ENCODE results near the gene LINGO3.
"Not testable (repeated sequence)": the region's sequence is repeated elsewhere in the genome, so short reads cannot be mapped to it uniquely, and the experiment has no call there.

LINGO3 gene

GRCh38 chr19:2308114-2308556 lies at the start of gene LINGO3:
Gene LINGO3 (minus strand): TSS chr19:2308154. CDS start chr19:2291776, 16,378 bp downstream.
- no peak for TF ChIP-seq ZNF274 (IDR thresholded peaks at IDR 0.05; ENCODE audit: low read depth, low read length)
- H3K4me3 ChIP-seq (ENCODE audit: low read length): no peak within 1 kb of the TSS

GRCh38 chr19:2356036-2356646 lies 48.2 kb upstream of the LINGO3 start:
- no peak for TF ChIP-seq ZNF274 (IDR thresholded peaks at IDR 0.05; ENCODE audit: low read depth, low read length)
- H3K4me3 ChIP-seq (ENCODE audit: low read length): no peak overlapping the region

- no peak for TF ChIP-seq ZNF274 (IDR thresholded peaks at IDR 0.05; ENCODE audit: low read depth, low read length)
Observed at GRCh38 chr19:2355168-2356035, 47.4 kb upstream of the LINGO3 start.

GRCh38 chr19:2354670-2355069 lies 46.7 kb upstream of the LINGO3 start:
- TF ChIP-seq ZNF274 (IDR thresholded peaks at IDR 0.05; ENCODE audit: low read depth, low read length): no peak
- no peak overlapping the region for H3K4me3 ChIP-seq (ENCODE audit: low read length)

More at GRCh38 chr19:2355168-2356035, 47.4 kb upstream of the LINGO3 start:
- no peak overlapping the region for H3K4me3 ChIP-seq (ENCODE audit: low read length)

GRCh38 chr19:2353887-2354592 lies 46.1 kb upstream of the LINGO3 start:
- no peak for TF ChIP-seq ZNF274 (IDR thresholded peaks at IDR 0.05; ENCODE audit: low read depth, low read length)
- no peak overlapping the region for H3K4me3 ChIP-seq (ENCODE audit: low read length)

- no peak overlapping the region for H3K4me3 ChIP-seq (ENCODE audit: low read length)
- TF ChIP-seq ZNF274 (IDR thresholded peaks at IDR 0.05; ENCODE audit: low read depth, low read length): no peak
Observed at GRCh38 chr19:2353159-2353886, 45.4 kb upstream of the LINGO3 start.

- no peak for TF ChIP-seq ZNF274 (IDR thresholded peaks at IDR 0.05; ENCODE audit: low read depth, low read length)
Observed at GRCh38 chr19:2352121-2352520, 44.2 kb upstream of the LINGO3 start.

GRCh38 chr19:2351591-2351990 lies 43.6 kb upstream of the LINGO3 start:
- no peak overlapping the region for H3K4me3 ChIP-seq (ENCODE audit: low read length)
- no peak for TF ChIP-seq ZNF274 (IDR thresholded peaks at IDR 0.05; ENCODE audit: low read depth, low read length)

More at GRCh38 chr19:2352121-2352520, 44.2 kb upstream of the LINGO3 start:
- no peak overlapping the region for H3K4me3 ChIP-seq (ENCODE audit: low read length)

- no peak for TF ChIP-seq ZNF274 (IDR thresholded peaks at IDR 0.05; ENCODE audit: low read depth, low read length)
- H3K4me3 ChIP-seq (ENCODE audit: low read length): no peak overlapping the region
Observed at GRCh38 chr19:2350656-2351055, 42.7 kb upstream of the LINGO3 start.

- not testable (repeated sequence) for H3K4me3 ChIP-seq (ENCODE audit: low read length)
Observed at GRCh38 chr19:2349818-2350217, 41.9 kb upstream of the LINGO3 start.

- TF ChIP-seq ZNF274 (IDR thresholded peaks at IDR 0.05; ENCODE audit: low read depth, low read length): no peak
- no peak overlapping the region for H3K4me3 ChIP-seq (ENCODE audit: low read length)
Observed at GRCh38 chr19:2345794-2346663, 38.1 kb upstream of the LINGO3 start.

GRCh38 chr19:2345076-2345475 lies 37.1 kb upstream of the LINGO3 start:
- TF ChIP-seq ZNF274 (IDR thresholded peaks at IDR 0.05; ENCODE audit: low read depth, low read length): no peak
- H3K4me3 ChIP-seq (ENCODE audit: low read length): no peak overlapping the region

GRCh38 chr19:2344381-2344870 lies 36.5 kb upstream of the LINGO3 start:
- H3K4me3 ChIP-seq (ENCODE audit: low read length): no peak overlapping the region
- no peak for TF ChIP-seq ZNF274 (IDR thresholded peaks at IDR 0.05; ENCODE audit: low read depth, low read length)

All from GM08714 (cell line).